HepG2 (cell line): ENCODE data around the gene GTF2F1. TPM values are rescaled to one million over a fixed set of nuclear protein-coding genes. Genes with fewer than 3 reads are reported as not detected.

Source experiments
- ATAC-seq: fragments of 200-7000 bp; cut with Tn5 transposase; 3 replicates; pipeline ENCODE4 v1.9.1; 2020; ENCODE audit warnings: mild to moderate bottlenecking, moderate library complexity
- BruUV-seq: library from RNA; stranded (reverse); fragments of 400-500 nt; replicated peaks from 2 replicates; lab custom pipeline; 2021; lab: Mats Ljungman, UMichigan
- CTCF ChIA-PET: fragments of 300-600 bp; formaldehyde crosslinking; extraction: SDS; loops from one replicate; lab custom pipeline; 2021; ENCODE audit warnings: low total read pairs, inconsistent platforms, low intra/inter-chr PET ratio; lab: Yijun Ruan, JAX
- POLR2A ChIA-PET: fragments of 350-600 bp; sonication (Branson Sonifier 250); formaldehyde crosslinking; loops from one replicate; lab custom pipeline; 2020; ENCODE audit warnings: antibody characterized with exemption, inconsistent platforms; lab: Yijun Ruan, JAX
- DNase-seq: peaks from one replicate; pipeline ENCODE4 v3.0.0-alpha.2; 2015; ENCODE audit warnings: low spot score
- FAIRE-seq: peaks from 3 replicates; lab custom pipeline; 2011; peaks lifted over from hg19 to GRCh38; lab: Jason Lieb, UNC
- H2AFZ ChIP-seq: one replicate; pipeline ENCODE4 v1.6.1; 2011; ENCODE audit warnings: low read length, inconsistent platforms
- H3K27ac ChIP-seq: fragments of 300-600 bp; 3 replicates; pipeline ENCODE4 v1.8.0; 2011; ENCODE audit warnings: mixed run types, mild to moderate bottlenecking, mixed read lengths, low read length, inconsistent platforms; ENCODE audit not compliant: insufficient read depth; ENCODE audit errors: extremely low read length
- H3K27me3 ChIP-seq, 2 experiments: fragments of 200-600 bp in 1 of 2; 2 replicates in 1 of 2; 3 replicates in 1 of 2; pipeline versions ENCODE4 v1.6.0 to v1.8.0; 2011; ENCODE audit warnings: low read length in 2 of 2, mild to moderate bottlenecking in 2 of 2, moderate library complexity in 2 of 2, inconsistent platforms in 1 of 2; ENCODE audit not compliant: insufficient read depth in 2 of 2, control insufficient read depth in 1 of 2
- H3K36me3 ChIP-seq, 2 experiments: fragments of 200-600 bp in 1 of 2; replicated peaks in 1 of 2; 2 replicates in 1 of 2; 3 replicates in 1 of 2; pipeline versions ENCODE4 v1.5.1 to v1.8.0; 2011; ENCODE audit warnings: low read length in 2 of 2, inconsistent platforms in 1 of 2; ENCODE audit not compliant: insufficient read depth in 2 of 2, control insufficient read depth in 1 of 2
- H3K4me1 ChIP-seq: 2 replicates; pipeline ENCODE4 v1.5.1; 2012; ENCODE audit warnings: low read length, inconsistent platforms; ENCODE audit not compliant: insufficient read depth
- H3K4me2 ChIP-seq: 2 replicates; pipeline ENCODE4 v1.6.0; 2011; ENCODE audit warnings: low read depth, low read length, inconsistent platforms
- H3K4me3 ChIP-seq, 3 experiments: fragments of 200-600 bp in 1 of 3; sonication (generic), shearing (Covaris generic) in 1 of 3; replicated peaks in 1 of 3; 2 replicates each; pipeline ENCODE4 v1.5.1; 2011 to 2016; ENCODE audit warnings: low read length in 3 of 3, inconsistent platforms in 2 of 3, low read depth in 2 of 3, mild to moderate bottlenecking in 2 of 3, control low read depth in 1 of 3, mixed read lengths in 1 of 3; ENCODE audit not compliant: insufficient read depth in 1 of 3
- H3K79me2 ChIP-seq: one replicate; pipeline ENCODE4 v1.6.1; 2011; ENCODE audit warnings: low read length, inconsistent platforms; ENCODE audit not compliant: insufficient read depth
- H3K9ac ChIP-seq: 2 replicates; pipeline ENCODE4 v1.6.0; 2011; ENCODE audit warnings: mild to moderate bottlenecking, low read depth, low read length, inconsistent platforms; ENCODE audit not compliant: insufficient read depth
- H3K9me3 ChIP-seq: 2 replicates; pipeline ENCODE4 v1.5.1; 2012; ENCODE audit warnings: mild to moderate bottlenecking, low read length
- H4K20me1 ChIP-seq: 2 replicates; pipeline ENCODE4 v1.6.0; 2011; ENCODE audit warnings: inconsistent platforms, mild to moderate bottlenecking, low read length, moderate library complexity; ENCODE audit not compliant: insufficient read depth
- DR1 ChIP-seq: sonication (generic); formaldehyde crosslinking; IDR thresholded peaks from 2 replicates; pipeline ENCODE4 v1.8.0; 2021; ENCODE audit warnings: mild to moderate bottlenecking, missing genetic modification reagents, inconsistent platforms
- HNF4G ChIP-seq, 2 experiments: sonication (generic) in 1 of 2; formaldehyde crosslinking in 1 of 2; IDR thresholded peaks; 2 replicates each; pipeline versions ENCODE4 v1.4.0 to v1.6.1; 2011 to 2020; ENCODE audit warnings: borderline replicate concordance in 2 of 2, low read depth in 2 of 2, mild to moderate bottlenecking in 2 of 2, low read length in 1 of 2, missing genetic modification reagents in 1 of 2, moderate library complexity in 1 of 2
- KDM5B ChIP-seq: sonication (generic); formaldehyde crosslinking; IDR thresholded peaks from 2 replicates; pipeline ENCODE4 v1.4.0; 2020; ENCODE audit warnings: missing genetic modification reagents, mild to moderate bottlenecking, borderline replicate concordance
- MTF2 ChIP-seq: sonication (generic); formaldehyde crosslinking; IDR thresholded peaks from 2 replicates; pipeline ENCODE4 v1.5.0; 2020; ENCODE audit warnings: missing genetic modification reagents, borderline replicate concordance
- PHF21A ChIP-seq: sonication (generic); formaldehyde crosslinking; IDR thresholded peaks from 2 replicates; pipeline ENCODE4 v1.5.0; 2020; ENCODE audit warnings: mild to moderate bottlenecking, missing genetic modification reagents
- SUZ12 ChIP-seq: fragments of 150-350 bp; IDR thresholded peaks from 2 replicates; pipeline ENCODE4 v1.6.1; 2014; ENCODE audit warnings: low read depth, low read length
- ZFP1 ChIP-seq: IDR thresholded peaks from 2 replicates; pipeline ENCODE4 v1.6.1; 2016
- ZNF530 ChIP-seq: sonication (generic); formaldehyde crosslinking; IDR thresholded peaks from 2 replicates; pipeline ENCODE4 v1.5.0; 2020; ENCODE audit warnings: low read depth, mild to moderate bottlenecking, missing genetic modification reagents
- ZNF598 ChIP-seq: sonication (generic); formaldehyde crosslinking; IDR thresholded peaks from 2 replicates; pipeline ENCODE4 v1.5.1; 2020; ENCODE audit warnings: mild to moderate bottlenecking, missing genetic modification reagents, borderline replicate concordance
- ZNF709 ChIP-seq: sonication (generic); formaldehyde crosslinking; IDR thresholded peaks from 2 replicates; pipeline ENCODE4 v1.5.0; 2020; ENCODE audit warnings: mild to moderate bottlenecking, missing genetic modification reagents
- WGBS: methylation state at CpG from one replicate; pipeline ENCODE4 v1.1.6; 2017; ENCODE audit warnings: low lambda C conversion rate; 5-methylcytosine and 5-hydroxymethylcytosine counted together
- in situ Hi-C: cut with HindIII; loops from 2 replicates; pipeline ENCODE4 v1.10.0; 2017; ENCODE audit warnings: low pct_unique_long_range_greater_than_20kb; ENCODE audit not compliant: extremely low pct_ligation_motif_present
- intact Hi-C: fragments of 100-400 bp; cut with micrococcal nuclease; formaldehyde crosslinking; loops from one replicate; pipeline ENCODE4 v1.10.0; 2022; ENCODE audit not compliant: unreplicated experiment
- polyA plus RNA-seq, 8 experiments: library from polyadenylated mRNA; depleted of rRNA in 3 of 8; stranded (reverse) in 7 of 8; unstranded in 1 of 8; fragments of >200 nt; fragmentation: Illumina TruSeq in 4 of 8; extraction: Trizol in 4 of 8; gene quantifications; 2 replicates each; pipeline versions ENCODE4 v1.2.1 to v1.2.3, GENCODE V29; 2011 to 2016; ENCODE audit warnings: low read depth in 4 of 8, missing spikeins in 1 of 8, mixed read lengths in 1 of 8; ENCODE audit not compliant: insufficient read depth in 1 of 8
- total RNA-seq, 5 experiments: library from RNA; depleted of rRNA; stranded (reverse); fragments of >200 nt; fragmentation: Illumina TruSeq; extraction: Trizol; gene quantifications; 2 replicates each; pipeline ENCODE4 v1.2.3, GENCODE V29; 2016; ENCODE audit warnings: low read depth in 1 of 5
- TF ChIP-seq, protein P1 (sequence below): sonication (generic); formaldehyde crosslinking; IDR thresholded peaks from 2 replicates; pipeline ENCODE4 v1.4.0; 2020; ENCODE audit warnings: missing genetic modification reagents
- TF ChIP-seq, protein P2 (sequence below): sonication (generic); formaldehyde crosslinking; IDR thresholded peaks from 2 replicates; pipeline ENCODE4 v1.4.0; 2020; ENCODE audit warnings: missing genetic modification reagents
- TF ChIP-seq, protein P3 (sequence below): IDR thresholded peaks from 2 replicates; pipeline ENCODE4 v1.6.1; 2016; ENCODE audit warnings: missing compliant biosample characterization, missing genetic modification reagents, borderline replicate concordance

GTF2F1 gene
- total and polyA plus RNA-seq, 2 of the 13 experiments (the other 11 are each of a cell fraction or from before 2014, with no cell fraction given): 27.8 to 34.1 TPM

DNA sequence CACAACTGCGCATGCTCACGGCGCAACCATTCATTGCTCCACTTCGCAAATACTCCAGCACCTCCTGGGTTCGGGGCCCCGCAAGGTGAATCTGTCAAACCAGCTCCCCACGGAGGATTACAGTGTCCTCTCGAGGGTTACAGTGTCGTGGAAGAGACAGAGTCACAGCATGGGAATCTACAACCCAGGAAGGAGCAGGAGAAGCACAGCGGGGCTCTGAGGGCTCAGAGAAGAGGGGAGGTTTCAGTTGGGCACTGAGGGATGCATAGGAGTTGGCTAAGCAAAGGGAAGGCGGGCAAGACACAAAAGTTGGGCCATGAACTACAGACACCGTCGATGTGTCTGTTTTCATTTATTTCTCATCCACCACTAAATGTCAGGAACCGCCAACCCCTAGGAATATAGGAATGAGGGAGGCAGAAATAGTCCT lies 1.0 kb upstream of the GTF2F1 start (continued):
- 0 out of 2 replicates have a peak, but pooled peaks have one; percentile 30 for TF ChIP-seq PHF21A (CRISPR knock-in tag)
- TF ChIP-seq ZNF598 (CRISPR knock-in tag): 0 out of 2 replicates have a peak, but pooled peaks have one; percentile 20
- 0 out of 2 replicates have a peak, but pooled peaks have one; percentile 8 for TF ChIP-seq ZNF709 (CRISPR knock-in tag)

DNA sequence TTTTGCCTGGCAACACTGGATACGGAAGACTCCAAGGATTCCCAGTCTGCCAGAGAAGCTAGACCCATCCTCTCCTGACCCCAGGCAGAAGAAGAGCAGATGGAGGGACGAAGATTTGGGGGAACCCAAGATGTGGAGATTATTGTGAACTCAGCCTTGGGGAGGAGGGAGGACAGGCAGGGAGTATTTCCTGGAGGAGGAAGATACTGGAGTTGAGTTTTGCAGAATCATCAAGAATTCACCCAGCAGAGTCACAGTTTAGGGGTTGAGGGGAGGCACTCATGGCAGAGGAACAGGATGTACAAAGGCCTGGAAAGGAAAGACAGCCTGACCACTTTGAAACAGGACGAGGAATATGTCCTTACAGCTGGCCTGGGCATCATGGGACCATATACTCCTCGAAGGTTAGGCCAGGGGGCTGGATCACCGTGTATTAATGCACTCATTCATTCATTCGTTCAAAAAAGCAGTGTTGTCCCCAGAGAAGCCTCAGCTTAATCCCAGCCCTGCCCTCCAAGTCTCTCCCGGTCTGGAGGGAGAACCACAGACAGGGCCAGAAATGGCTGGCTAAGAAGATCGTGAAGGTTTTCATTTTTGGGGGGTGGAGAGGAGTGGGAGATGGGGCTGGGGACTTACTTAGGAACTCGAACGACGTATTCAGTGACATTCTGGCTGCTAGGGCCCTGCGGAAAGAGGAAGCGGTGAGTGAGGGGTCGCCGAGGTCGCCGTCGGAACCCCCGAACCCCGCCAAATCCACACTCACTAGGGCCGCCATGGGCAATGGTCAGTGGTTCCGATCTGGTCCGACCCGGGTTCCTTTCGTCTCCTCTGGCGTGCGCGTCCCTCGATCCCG lies 517 bp downstream of the GTF2F1 start:
- no peak for FAIRE-seq
- H3K79me2 ChIP-seq: peaks cover 18% of the 10 kb centered on the region
- peak overlapping the region; percentile 81 to 99 (median 92) for H3K4me3 ChIP-seq
- no peaks in the 10 kb centered on the region for H4K20me1 ChIP-seq
- no peak overlapping the region for H2AFZ ChIP-seq
- peak overlapping the region; percentile 96 for H3K4me2 ChIP-seq
- CTCF ChIA-PET: no interaction called here
- no peak for DNase-seq
- ATAC-seq: peak; percentile 10
- POLR2A ChIA-PET: interaction anchor here (1.3 to 5.5 kb wide), 3 partner anchors 10 to 33 kb away, joined by 8 to 45 read pairs (median 15); partner anchors contain the start of genes ALKBH7 and KHSRP
- H3K9ac ChIP-seq: peak overlapping the region; percentile 88
- H3K27me3 ChIP-seq: no peaks in the 10 kb centered on the region; a peak in 1 of 5 replicates
- H3K4me1 ChIP-seq: peaks cover 24% of the 10 kb centered on the region
- WGBS: 9% methylated on average over 15 of the region's 30 CpGs
- H3K36me3 ChIP-seq: peaks cover 13 to 21% of the 10 kb centered on the region in 2 experiments
- in situ Hi-C loops: no loop called here
- peak overlapping the region; percentile 65 for H3K27ac ChIP-seq
- H3K9me3 ChIP-seq: no peaks in the 10 kb centered on the region
- BruUV-seq: TSS peak; percentile 81
- intact Hi-C loops: no loop called here
- TF ChIP-seq, protein P1, sequence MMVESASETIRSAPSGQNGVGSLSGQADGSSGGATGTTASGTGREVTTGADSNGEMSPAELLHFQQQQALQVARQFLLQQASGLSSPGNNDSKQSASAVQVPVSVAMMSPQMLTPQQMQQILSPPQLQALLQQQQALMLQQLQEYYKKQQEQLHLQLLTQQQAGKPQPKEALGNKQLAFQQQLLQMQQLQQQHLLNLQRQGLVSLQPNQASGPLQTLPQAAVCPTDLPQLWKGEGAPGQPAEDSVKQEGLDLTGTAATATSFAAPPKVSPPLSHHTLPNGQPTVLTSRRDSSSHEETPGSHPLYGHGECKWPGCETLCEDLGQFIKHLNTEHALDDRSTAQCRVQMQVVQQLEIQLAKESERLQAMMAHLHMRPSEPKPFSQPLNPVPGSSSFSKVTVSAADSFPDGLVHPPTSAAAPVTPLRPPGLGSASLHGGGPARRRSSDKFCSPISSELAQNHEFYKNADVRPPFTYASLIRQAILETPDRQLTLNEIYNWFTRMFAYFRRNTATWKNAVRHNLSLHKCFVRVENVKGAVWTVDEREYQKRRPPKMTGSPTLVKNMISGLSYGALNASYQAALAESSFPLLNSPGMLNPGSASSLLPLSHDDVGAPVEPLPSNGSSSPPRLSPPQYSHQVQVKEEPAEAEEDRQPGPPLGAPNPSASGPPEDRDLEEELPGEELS (CRISPR knock-in tag): 0 out of 2 replicates have a peak, but pooled peaks have one; percentile 17
- no peak for TF ChIP-seq SUZ12
- TF ChIP-seq HNF4G (IDR thresholded peaks at IDR 0.05; ENCODE audit: borderline replicate concordance, low read depth, low read length): no peak
- TF ChIP-seq HNF4G (CRISPR knock-in tag; IDR thresholded peaks at IDR 0.05; ENCODE audit: borderline replicate concordance, low read depth): no peak
- TF ChIP-seq, protein P2, sequence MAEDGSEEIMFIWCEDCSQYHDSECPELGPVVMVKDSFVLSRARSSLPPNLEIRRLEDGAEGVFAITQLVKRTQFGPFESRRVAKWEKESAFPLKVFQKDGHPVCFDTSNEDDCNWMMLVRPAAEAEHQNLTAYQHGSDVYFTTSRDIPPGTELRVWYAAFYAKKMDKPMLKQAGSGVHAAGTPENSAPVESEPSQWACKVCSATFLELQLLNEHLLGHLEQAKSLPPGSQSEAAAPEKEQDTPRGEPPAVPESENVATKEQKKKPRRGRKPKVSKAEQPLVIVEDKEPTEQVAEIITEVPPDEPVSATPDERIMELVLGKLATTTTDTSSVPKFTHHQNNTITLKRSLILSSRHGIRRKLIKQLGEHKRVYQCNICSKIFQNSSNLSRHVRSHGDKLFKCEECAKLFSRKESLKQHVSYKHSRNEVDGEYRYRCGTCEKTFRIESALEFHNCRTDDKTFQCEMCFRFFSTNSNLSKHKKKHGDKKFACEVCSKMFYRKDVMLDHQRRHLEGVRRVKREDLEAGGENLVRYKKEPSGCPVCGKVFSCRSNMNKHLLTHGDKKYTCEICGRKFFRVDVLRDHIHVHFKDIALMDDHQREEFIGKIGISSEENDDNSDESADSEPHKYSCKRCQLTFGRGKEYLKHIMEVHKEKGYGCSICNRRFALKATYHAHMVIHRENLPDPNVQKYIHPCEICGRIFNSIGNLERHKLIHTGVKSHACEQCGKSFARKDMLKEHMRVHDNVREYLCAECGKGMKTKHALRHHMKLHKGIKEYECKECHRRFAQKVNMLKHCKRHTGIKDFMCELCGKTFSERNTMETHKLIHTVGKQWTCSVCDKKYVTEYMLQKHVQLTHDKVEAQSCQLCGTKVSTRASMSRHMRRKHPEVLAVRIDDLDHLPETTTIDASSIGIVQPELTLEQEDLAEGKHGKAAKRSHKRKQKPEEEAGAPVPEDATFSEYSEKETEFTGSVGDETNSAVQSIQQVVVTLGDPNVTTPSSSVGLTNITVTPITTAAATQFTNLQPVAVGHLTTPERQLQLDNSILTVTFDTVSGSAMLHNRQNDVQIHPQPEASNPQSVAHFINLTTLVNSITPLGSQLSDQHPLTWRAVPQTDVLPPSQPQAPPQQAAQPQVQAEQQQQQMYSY: no peak
- TF ChIP-seq DR1 (CRISPR knock-in tag): no peak
- TF ChIP-seq, protein P3, sequence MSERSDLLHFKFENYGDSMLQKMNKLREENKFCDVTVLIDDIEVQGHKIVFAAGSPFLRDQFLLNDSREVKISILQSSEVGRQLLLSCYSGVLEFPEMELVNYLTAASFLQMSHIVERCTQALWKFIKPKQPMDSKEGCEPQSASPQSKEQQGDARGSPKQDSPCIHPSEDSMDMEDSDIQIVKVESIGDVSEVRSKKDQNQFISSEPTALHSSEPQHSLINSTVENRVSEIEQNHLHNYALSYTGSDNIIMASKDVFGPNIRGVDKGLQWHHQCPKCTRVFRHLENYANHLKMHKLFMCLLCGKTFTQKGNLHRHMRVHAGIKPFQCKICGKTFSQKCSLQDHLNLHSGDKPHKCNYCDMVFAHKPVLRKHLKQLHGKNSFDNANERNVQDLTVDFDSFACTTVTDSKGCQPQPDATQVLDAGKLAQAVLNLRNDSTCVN: no peak; the same call in 1 of the 2 replicates
- TF ChIP-seq ZNF530 (CRISPR knock-in tag): no peak
- no peak for TF ChIP-seq ZFP1 (CRISPR knock-in tag)
- TF ChIP-seq KDM5B (CRISPR knock-in tag): peak; percentile 2; the same call in 1 of the 2 replicates
- TF ChIP-seq MTF2 (CRISPR knock-in tag): 0 out of 2 replicates have a peak, but pooled peaks have one; percentile 15
